ENCODE data around the gene ATOSB. TPM values are rescaled to one million over a fixed set of nuclear protein-coding genes. Genes with fewer than 3 reads are reported as not detected.
A peak's percentile ranks its signal among the peaks of the same experiment; 100 is the strongest.

The ATOSB gene
- total and polyA plus RNA-seq, 2 of the 8 experiments (the other 6 are each of a cell fraction or from before 2014, with no cell fraction given) = 6.9 to 10.4 TPM

- TF ChIP-seq BCL11A (IDR thresholded peaks at IDR 0.05; ENCODE audit: low read depth in 2 of 2, low read length in 2 of 2) (no peak), SUZ12 (IDR thresholded peaks at IDR 0.05; ENCODE audit: low read length) (no peak), CBX8 (IDR thresholded peaks at IDR 0.05; ENCODE audit: borderline replicate concordance, low read depth, low read length) (no peak), ASH2L (IDR thresholded peaks at IDR 0.05; ENCODE audit: low read length) (peak; percentile 94), NANOG (IDR thresholded peaks at IDR 0.05; ENCODE audit: insufficient read depth, low read depth, low read length, poor library complexity, severe bottlenecking) (no peak), CEBPB (IDR thresholded peaks at IDR 0.05; ENCODE audit: low read depth, low read length) (no peak), HDAC6 (IDR thresholded peaks at IDR 0.05; ENCODE audit: low read depth, low read length) (no peak), CREB1 (IDR thresholded peaks at IDR 0.05) (peak; percentile 32; the same call in 1 of the 2 replicates), RFX5 (IDR thresholded peaks at IDR 0.05; ENCODE audit: borderline replicate concordance, low read depth, low read length) (no peak), CHD1 (IDR thresholded peaks at IDR 0.05; ENCODE audit: low read depth, low read length) (no peak), RBBP5 (IDR thresholded peaks at IDR 0.05; ENCODE audit: borderline replicate concordance, low read depth, low read length) (peak; percentile 99; the same call in 1 of the 2 replicates), MAFK (IDR thresholded peaks at IDR 0.05; ENCODE audit: low read depth, low read length) (no peak), KDM1A (IDR thresholded peaks at IDR 0.05; ENCODE audit: borderline replicate concordance, low read length) (no peak), JUN (IDR thresholded peaks at IDR 0.05; ENCODE audit: low read depth, low read length) (no peak), GTF2F1 (IDR thresholded peaks at IDR 0.05; ENCODE audit: borderline replicate concordance, low read depth, low read length) (no peak), EGR1 (IDR thresholded peaks at IDR 0.05; ENCODE audit: borderline replicate concordance, low read depth, low read length) (no peak), BACH1 (IDR thresholded peaks at IDR 0.05; ENCODE audit: low read length) (no peak), NRF1 (IDR thresholded peaks at IDR 0.05; ENCODE audit: low read depth, low read length) (no peak), GABPA (IDR thresholded peaks at IDR 0.05; ENCODE audit: borderline replicate concordance, insufficient read depth, low read length) (no peak), TCF12 (IDR thresholded peaks at IDR 0.05; ENCODE audit: low read depth, low read length) (no peak)
- TF ChIP-seq, protein P1, sequence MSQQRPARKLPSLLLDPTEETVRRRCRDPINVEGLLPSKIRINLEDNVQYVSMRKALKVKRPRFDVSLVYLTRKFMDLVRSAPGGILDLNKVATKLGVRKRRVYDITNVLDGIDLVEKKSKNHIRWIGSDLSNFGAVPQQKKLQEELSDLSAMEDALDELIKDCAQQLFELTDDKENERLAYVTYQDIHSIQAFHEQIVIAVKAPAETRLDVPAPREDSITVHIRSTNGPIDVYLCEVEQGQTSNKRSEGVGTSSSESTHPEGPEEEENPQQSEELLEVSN (IDR thresholded peaks at IDR 0.05) = no peak
Measured at GRCh38 chr9:35161713-35162604, 46.3 kb upstream of the ATOSB start, which contains the start of gene UNC13B (continued).

Measured in H1 (cell line).